SK-N-SH treated with all-trans-retinoic acid at 6 μM for 48 hours (cell line): Measurements from ENCODE around the gene ZNF410.

Experiments
- ARNTL ChIP-seq: fragments of 450-650 bp; formaldehyde crosslinking; IDR thresholded peaks from 2 replicates; pipeline ENCODE4 v1.5.0; 2020; ENCODE audit warnings: low read depth, mild to moderate bottlenecking, moderate library complexity, borderline replicate concordance
- TCF4 ChIP-seq: fragments of 250-450 bp; sonication (Bioruptor Pico); IDR thresholded peaks from 2 replicates; pipeline ENCODE4 v1.8.0; 2021; ENCODE audit warnings: mild to moderate bottlenecking, moderate library complexity, borderline replicate concordance
- TF ChIP-seq, protein P1 (sequence below): fragments of 250-450 bp; sonication (Bioruptor Pico); IDR thresholded peaks from 2 replicates; pipeline ENCODE4 v1.8.0; 2020; ENCODE audit warnings: mild to moderate bottlenecking, moderate library complexity, borderline replicate concordance

DNA sequence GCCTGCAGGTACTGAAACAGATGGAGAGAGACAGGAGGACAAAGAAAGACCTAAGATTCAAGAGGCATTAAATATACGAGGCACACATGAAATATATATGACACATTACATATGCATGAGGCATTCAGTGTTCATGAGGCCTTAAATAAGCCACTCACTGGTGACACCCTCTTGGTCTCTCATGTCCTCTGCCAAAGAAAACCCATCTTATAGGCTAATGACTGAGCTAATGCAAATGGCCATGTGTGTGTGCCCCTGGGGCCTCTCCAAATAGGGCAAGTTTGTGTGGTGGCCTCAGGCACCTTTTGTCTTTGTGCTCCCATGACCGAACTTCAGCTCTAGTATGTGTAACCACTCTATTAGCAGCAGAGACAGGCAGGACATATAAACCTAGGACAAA, 82.2 kb downstream of the ZNF410 start:
- TF ChIP-seq, protein P1, sequence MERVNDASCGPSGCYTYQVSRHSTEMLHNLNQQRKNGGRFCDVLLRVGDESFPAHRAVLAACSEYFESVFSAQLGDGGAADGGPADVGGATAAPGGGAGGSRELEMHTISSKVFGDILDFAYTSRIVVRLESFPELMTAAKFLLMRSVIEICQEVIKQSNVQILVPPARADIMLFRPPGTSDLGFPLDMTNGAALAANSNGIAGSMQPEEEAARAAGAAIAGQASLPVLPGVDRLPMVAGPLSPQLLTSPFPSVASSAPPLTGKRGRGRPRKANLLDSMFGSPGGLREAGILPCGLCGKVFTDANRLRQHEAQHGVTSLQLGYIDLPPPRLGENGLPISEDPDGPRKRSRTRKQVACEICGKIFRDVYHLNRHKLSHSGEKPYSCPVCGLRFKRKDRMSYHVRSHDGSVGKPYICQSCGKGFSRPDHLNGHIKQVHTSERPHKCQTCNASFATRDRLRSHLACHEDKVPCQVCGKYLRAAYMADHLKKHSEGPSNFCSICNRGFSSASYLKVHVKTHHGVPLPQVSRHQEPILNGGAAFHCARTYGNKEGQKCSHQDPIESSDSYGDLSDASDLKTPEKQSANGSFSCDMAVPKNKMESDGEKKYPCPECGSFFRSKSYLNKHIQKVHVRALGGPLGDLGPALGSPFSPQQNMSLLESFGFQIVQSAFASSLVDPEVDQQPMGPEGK (CRISPR knock-in tag), result no peak
- TF ChIP-seq ARNTL (CRISPR knock-in tag) (no peak), TCF4 (CRISPR knock-in tag) (no peak)
